HG02588 (cell line): ENCODE measurements around the gene ARHGAP45.

Experiments used
- ATAC-seq: cut with Tn5 transposase; IDR thresholded peaks from one replicate; pipeline ENCODE4 v1.9.1; 2021; ENCODE audit warnings: mild to moderate bottlenecking, moderate library complexity; ENCODE audit not compliant: unreplicated experiment

ARHGAP45 gene

DNA sequence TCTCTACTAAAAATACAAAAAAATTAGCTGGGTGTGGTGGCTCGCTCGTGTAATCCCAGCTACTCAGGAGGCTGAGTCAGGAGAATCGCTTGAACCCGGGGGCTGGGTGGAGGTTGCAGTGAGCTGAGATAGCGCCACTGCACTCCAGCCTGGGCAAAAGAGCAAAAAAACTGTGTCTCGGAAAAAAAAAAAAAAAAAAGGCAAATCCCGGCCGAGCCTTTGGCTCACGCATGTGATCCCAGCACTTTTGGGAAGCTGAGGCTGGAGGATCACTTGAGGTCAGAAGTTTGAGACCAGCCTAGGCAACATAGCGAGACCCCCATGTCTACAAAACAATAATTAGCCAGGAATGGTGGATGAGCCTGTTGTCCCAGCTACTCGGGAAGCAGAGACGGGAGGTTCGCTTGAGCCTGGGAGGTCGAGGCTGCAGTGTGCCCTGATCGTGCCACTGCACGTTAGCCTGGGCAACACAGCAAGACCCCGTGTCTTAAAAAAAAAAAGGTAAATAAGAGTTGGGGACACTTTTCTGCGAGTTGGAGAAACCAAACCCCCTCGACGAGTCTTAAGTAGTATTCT lies 36.3 kb downstream of the ARHGAP45 start:
- ATAC-seq: no peak

DNA sequence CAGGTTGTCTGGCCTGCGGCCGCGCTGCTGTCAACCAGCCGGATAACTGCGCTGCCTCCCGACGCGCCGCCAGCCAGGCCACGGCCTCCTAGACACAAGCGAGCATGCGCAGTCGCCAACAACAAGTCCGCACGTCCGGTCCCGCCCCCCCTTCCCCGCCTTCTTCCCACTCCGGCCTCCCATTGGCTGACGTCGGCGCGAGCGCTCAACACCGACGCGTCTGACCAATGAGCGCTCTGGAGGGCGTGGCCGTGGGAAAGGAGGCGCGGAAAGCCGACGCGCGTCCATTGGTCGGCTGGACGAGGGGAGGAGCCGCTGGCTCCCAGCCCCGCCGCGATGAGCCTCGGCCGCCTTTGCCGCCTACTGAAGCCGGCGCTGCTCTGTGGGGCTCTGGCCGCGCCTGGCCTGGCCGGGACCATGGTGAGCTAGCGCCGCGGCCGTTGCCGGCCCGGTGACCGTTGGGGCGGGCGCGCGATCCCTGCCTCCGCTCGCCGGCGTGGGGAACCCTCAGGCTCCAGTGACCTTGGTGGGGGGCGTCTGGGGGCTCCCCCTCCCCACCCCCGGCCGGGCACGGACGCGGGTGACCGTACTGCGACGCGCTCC lies 36.8 kb downstream of the ARHGAP45 start, which contains the start of gene GPX4:
Gene GPX4, plus strand, starts transcription at position 287 of the 603 bp plus-strand sequence. Its CDS starts 50 bp downstream, at position 337.
- peak; percentile 64 for ATAC-seq

GRCh38 chr19:1104311-1105007 lies 37.5 kb downstream of the ARHGAP45 start:
- ATAC-seq: peak; percentile 29

DNA sequence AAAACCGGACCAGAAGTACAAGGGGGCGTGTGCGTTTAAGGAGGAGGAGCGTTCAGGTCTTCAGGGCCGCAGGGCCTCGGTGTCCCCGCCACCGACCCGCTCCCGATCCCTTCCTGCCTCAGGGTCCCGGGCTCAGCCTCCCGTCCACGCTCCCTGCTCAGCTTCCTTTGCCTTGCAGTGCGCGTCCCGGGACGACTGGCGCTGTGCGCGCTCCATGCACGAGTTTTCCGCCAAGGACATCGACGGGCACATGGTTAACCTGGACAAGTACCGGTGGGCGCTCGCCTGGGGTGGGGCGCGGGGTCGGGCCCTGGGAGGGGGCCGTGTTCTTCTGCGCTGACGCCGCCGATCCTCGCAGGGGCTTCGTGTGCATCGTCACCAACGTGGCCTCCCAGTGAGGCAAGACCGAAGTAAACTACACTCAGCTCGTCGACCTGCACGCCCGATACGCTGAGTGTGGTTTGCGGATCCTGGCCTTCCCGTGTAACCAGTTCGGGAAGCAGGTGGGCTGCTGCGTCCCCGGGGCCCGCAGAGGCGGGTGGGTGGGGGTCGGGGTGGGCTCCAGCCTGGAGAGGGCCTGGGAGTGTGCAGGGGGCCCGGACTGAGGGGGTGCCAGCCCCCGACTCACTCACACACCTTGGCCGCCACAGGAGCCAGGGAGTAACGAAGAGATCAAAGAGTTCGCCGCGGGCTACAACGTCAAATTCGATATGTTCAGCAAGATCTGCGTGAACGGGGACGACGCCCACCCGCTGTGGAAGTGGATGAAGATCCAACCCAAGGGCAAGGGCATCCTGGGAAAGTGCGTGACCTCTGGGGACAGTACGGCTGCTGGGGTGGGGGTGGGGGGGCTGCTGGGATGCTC lies 38.3 kb downstream of the ARHGAP45 start:
- no peak for ATAC-seq

GRCh38 chr19:1105873-1106840 lies 39.2 kb downstream of the ARHGAP45 start:
- no peak for ATAC-seq

- ATAC-seq: no peak
These were observed 40.1 kb downstream of the ARHGAP45 start for GRCh38 chr19:1106841-1107660.

DNA sequence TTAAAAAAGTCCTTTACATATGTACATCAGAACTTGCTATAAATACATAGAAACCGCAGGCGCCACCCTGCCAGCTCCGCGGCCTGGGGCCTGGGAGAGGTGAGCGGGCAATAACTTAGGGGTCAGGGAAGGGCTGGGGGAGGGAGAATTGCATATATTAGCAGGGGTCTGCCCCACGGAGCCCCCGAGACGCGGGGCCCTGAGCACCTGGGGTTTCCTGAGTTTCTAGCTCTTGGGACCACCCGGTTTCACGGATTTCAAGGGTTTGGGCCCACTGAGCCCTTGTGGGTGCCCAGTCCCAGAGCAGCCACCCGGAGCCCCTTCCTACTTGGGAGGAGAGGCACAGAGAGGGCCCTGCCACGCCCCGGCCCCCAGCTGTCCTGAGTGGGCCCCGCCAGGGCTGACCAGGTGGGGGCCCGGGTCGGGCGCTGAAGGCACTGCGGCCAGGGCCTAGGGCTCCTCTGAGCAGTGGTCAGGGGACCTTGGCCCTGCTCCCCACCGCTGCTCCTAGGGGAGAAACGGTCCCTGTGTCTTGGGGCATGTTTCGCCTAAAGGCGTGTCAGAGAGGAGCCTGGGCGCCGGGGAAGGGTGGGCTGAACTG lies 40.8 kb downstream of the ARHGAP45 start:
- ATAC-seq: no peak

DNA sequence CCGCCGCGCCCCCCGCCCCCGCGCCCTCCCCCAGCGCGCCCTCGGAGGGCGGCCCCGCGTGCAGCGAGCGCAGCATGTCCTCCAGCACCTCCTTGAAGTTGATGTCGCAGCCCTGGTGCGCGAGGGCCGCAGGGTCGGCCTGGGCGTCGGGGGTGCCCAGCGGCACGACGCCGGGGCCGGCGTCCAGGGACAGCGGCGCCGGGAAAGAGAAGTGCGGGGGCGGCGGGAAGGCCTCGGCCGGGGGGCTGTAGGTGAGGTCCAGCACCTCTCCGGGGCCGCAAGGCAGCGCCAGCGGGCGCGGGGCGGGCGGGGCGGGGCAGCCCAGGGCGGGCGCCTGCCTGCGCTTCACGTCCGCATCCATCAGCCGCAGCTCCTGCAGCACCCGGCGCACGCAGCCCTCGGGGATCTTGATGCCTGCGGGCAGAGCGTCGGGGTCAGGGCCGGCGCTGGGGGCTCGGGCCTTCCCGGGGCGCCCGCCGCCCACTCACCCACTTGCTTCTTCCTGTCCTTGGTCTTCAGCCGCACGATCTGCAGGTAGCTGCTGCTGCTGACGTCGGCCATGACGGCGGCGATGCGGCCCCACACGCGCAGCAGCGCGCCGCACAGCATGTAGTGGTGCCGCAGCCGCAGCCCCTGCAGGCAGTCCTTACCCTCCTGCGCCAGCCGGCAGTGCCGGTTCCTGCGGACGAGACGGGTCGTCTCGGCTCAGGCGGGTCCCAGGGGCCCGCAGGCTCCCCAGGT lies 41.5 kb downstream of the ARHGAP45 start:
- ATAC-seq: no peak

DNA sequence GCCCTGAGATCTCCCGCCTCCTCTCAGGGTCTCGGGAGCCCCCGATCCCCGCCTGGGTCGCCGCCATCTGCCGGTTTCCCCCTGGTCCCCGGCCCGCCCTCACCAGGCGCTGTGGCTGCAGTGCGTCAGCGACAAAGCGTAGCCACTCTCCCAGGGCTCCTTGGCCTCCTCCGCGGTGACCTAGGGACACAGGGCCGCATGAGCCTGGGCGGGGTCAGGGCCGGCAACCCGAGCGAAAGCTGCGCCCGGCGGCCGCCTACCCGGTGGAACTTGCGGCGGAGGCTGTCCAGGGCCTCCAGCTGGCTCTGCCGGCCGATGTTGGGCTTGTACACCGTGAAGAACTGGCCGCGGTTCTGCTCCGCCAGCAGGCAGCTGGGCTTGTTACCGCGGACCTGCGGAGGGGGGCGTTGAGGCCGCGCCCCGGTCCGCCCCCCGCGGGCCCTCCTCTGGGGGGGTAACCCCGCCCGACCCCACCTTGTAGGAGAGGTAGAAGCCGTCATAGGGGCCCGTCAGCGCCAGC lies 42.1 kb downstream of the ARHGAP45 start:
- ATAC-seq: no peak

DNA sequence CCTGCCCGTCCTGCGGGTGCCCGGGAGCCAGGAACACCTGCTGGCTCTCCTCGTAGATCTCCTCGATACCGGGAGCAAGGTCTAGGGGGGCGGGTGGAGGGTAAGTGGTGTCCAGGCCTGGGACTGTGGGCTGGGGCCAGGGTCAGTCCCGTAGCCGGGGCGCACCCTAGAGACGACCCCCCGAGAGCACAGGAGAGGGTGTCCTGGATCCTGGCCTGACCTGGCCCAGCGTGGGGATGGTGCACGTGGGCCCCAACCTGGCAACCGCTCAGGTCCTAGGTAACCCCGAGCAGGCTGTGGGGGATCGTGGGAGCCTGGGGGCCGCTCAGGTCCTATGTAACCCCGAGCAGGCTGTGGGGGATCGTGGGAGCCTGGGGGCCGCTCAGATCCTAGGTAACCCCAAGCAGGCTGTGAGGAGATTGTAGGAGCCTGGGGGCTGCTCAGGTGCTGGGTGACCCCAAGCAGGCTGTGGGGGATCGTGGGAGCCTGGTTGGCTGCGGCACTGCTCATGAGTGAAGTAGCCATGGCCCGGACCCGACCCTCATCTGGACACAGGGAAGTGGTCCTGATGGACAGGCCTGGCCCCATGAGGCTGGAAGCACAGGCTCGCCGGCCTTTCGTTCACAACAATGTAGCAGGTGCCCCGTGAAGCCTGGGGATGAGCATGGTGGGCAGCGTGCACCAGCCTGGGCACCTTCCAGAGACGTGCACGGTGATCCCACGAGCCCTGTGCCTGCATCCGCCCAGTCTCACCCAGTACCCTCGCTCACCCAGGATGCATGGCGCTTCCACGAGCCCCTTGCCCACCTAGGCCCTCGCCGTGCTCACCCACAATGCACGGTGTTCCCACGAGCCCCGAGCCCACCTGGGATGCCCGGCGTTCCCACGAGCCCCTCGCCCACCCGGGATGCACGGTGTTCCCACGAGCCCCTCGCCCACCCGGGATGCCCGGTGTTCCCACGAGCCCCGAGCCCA lies 43.0 kb downstream of the ARHGAP45 start:
- ATAC-seq: no peak

DNA sequence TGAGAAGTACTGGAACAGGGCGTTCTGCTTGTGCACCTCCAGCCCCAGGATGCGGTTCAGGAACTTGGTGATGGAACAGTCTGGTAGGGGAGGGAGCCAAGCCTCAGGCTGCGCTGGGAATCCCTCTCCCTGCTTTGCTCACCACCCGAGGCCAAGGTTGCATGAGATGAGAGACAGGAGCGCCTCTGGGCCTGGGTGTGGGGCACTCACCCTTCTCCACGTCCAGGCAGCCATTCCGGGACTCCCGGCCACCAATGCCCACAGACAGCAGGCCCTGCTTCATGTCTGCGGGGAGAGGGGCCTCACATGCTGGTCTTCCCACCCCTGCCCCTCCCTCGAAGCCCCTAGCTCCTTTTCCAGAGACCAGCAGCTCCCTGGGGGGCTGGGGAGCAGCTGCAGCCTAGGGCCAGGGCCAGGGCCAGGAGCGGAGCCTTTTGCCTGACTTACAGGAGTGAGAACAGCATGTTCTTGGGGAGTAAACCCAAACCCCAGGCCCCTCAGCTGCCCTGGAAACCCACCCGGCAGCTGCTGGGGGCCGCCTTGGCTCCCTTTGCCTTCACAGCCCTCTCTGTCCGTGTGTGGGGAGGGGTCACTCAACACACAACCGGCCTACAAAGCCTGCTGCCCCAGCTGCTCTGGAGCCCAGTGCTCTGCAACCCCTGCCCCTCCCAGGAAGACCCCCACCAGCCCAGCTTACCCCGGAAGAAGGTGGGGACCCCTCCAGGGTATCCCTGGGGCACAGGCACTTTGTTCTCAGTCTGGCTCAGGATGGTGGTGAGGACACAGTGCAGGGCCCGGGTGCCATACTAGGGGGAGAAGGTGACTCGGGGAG lies 44.1 kb downstream of the ARHGAP45 start:
- ATAC-seq: no peak

DNA sequence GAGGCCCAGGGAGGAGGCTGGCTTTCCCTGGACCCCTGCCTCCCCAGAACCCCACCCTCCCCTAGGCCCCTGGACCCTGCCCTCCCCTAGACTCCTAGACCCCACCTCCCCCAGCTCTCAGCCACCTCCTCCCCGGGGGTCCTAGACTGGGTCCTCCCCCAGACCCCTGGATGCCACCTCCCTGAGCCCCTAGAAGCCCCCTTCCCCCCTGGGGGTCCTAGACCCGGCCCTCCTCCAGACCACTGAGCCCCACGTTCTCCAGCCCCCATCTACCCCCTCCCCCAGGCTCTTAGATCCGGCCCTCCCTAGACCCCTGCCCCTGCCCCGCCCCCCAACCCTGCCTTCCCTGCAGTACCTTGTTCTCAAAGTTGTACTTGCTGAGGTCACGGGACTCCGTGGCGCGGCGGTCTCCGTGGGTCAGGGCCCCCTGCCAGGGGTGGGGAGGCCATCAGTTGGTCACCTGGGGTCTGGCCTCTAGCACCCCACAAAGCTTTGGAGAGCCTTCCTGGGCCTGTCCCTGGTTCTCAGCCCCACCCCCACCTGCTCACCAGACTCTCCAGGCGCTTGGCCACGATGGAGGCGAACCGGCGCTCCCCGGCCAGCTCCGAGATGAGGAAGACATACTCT lies 44.8 kb downstream of the ARHGAP45 start:
- no peak for ATAC-seq

- no peak for ATAC-seq
These were observed 45.5 kb downstream of the ARHGAP45 start for GRCh38 chr19:1112268-1113029.

DNA sequence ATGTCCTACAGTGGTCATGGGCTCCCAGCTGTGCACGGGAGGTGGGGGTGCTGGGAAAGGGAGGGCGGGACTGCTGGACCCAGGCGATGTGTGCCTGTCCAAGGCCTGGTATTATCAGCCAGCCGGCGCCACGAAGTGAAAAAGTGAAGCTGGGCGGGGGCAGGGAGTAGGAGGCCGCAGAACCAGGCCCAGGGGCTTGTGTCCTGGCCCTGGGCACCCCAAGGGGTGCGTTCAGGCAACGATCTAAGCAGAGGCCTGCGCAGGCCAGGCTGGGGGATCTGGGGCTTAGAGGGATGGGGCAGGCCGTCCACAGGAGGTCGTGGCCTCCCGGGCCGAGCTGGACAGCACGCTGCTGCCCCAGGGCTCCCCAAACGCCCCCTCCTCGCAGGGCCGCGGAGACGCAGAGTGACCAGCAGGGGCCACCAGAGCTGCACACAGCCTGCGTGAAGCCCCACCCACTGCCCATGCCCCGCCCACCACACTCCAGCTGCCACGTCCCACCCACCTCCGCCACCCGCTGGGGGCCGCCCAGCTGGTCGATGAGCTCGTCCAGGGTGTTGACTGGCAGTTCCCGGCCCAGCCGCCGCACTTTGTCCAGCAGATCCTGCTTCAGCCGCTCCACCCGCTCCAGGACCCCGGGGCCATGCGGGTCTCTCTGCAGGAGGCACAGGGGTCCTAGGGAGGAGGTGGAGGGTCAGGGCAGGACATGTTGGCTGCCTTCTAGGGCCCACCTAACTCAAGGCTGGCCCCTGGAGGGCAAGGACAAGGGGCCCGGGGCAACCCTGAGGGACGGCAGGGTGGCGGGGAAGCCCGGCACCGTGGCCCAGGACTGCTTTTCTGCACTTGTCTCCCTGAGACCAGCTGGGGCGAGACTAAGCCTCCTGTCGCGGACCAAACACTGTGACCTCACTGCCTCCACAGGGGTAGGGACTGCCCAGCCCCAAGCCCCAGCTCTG lies 46.3 kb downstream of the ARHGAP45 start:
- no peak for ATAC-seq
